Prostate gland (tissue), 2 donors: ENCODE results near the gene SLC26A9. TPM values are rescaled to one million over a fixed set of nuclear protein-coding genes. Genes with fewer than 3 reads are reported as not detected.
"Not testable (repeated sequence)": the region's sequence is repeated elsewhere in the genome, so short reads cannot be mapped to it uniquely, and the experiment has no call there.

Source experiments
- DNase-seq: peaks from one replicate; pipeline ENCODE4 v3.0.0-alpha.2; 2019; ENCODE audit warnings: low spot score
- H3K27ac ChIP-seq, 2 donors: fragments of 200-600 bp; sonication (generic); 2 replicates each; pipeline ENCODE4 v1.5.1; 2017 to 2019
- H3K27me3 ChIP-seq: fragments of 200-600 bp; sonication (generic); replicated peaks from 2 replicates; pipeline ENCODE4 v1.5.1; 2019; ENCODE audit not compliant: insufficient read depth
- H3K36me3 ChIP-seq, 2 donors: fragments of 200-600 bp; sonication (generic); 1 replicate in 1 of 2; 2 replicates in 1 of 2; pipeline versions ENCODE4 v1.5.1 to v1.8.1; 2017 to 2019
- H3K4me1 ChIP-seq: fragments of 200-600 bp; sonication (generic); replicated peaks from 2 replicates; pipeline ENCODE4 v1.5.1; 2019
- H3K4me3 ChIP-seq, 2 donors: fragments of 200-600 bp; sonication (generic); 2 replicates each; pipeline ENCODE4 v1.5.1; 2017 to 2019
- H3K9me3 ChIP-seq: fragments of 200-600 bp; sonication (generic); 2 replicates; pipeline ENCODE4 v1.5.1; 2017
- CTCF ChIP-seq, 4 experiments: fragments of 200-600 bp in 2 of 4; fragments of 450-650 bp in 2 of 4; sonication (generic) in 2 of 4; IDR thresholded peaks; 1 replicate in 3 of 4; 2 replicates in 1 of 4; pipeline ENCODE4 v1.5.1; 2016 to 2019; ENCODE audit warnings: antibody characterized with exemption in 4 of 4, mild to moderate bottlenecking in 2 of 4, moderate library complexity in 2 of 4
- POLR2A ChIP-seq: fragments of 450-650 bp; IDR thresholded peaks from one replicate; pipeline ENCODE4 v1.6.1; 2016; ENCODE audit warnings: antibody characterized with exemption, mild to moderate bottlenecking
- POLR2AphosphoS5 ChIP-seq: sonication (generic); formaldehyde crosslinking; IDR thresholded peaks from one replicate; pipeline ENCODE4 v1.6.1; 2017; ENCODE audit warnings: antibody characterized with exemption
- WGBS: methylation state at CpG from one replicate; pipeline ENCODE4 v1.1.5; 2018; 5-methylcytosine and 5-hydroxymethylcytosine counted together
- intact Hi-C: fragments of 100-400 bp; cut with DNase I; formaldehyde crosslinking; loops from one replicate; pipeline ENCODE4 v1.14.2; 2022
- total RNA-seq, 2 donors: library from RNA; depleted of rRNA; stranded (reverse); fragments of >200 nt; gene quantifications; one replicate each; pipeline ENCODE4 v1.1.0, GENCODE V29; 2016

Gene SLC26A9
- total RNA-seq, 2 donors from 2014 or later: 0.09 TPM; not detected in 1

GRCh38 chr1:205896351-205896750 lies 46.9 kb downstream of the SLC26A9 start:
- no peak for TF ChIP-seq POLR2A
- TF ChIP-seq POLR2AphosphoS5: no peak
- no peak for TF ChIP-seq CTCF (IDR thresholded peaks at IDR 0.05)
- 72% methylated on average over 1 of the region's 1 CpG for WGBS
- no peak for DNase-seq
- no peaks in the 10 kb centered on the region for H3K9me3 ChIP-seq
- no peak overlapping the region for H3K27ac ChIP-seq
- intact Hi-C loops: no loop called here
- H3K4me1 ChIP-seq: no peaks in the 10 kb centered on the region
- H3K27me3 ChIP-seq: no peaks in the 10 kb centered on the region
- no peaks in the 10 kb centered on the region for H3K36me3 ChIP-seq
- H3K4me3 ChIP-seq: no peak overlapping the region

GRCh38 chr1:205894119-205894518 lies 49.1 kb downstream of the SLC26A9 start:
- H3K9me3 ChIP-seq, H3K27ac ChIP-seq, H3K4me1 ChIP-seq, H3K36me3 ChIP-seq, H3K4me3 ChIP-seq, DNase-seq, H3K27me3 ChIP-seq, intact Hi-C loops: not testable (repeated sequence)
- 57% methylated on average over 3 of the region's 3 CpGs for WGBS

GRCh38 chr1:205892175-205892574 lies 51.1 kb downstream of the SLC26A9 start:
- H3K27me3 ChIP-seq, H3K36me3 ChIP-seq, H3K9me3 ChIP-seq, H3K27ac ChIP-seq, H3K4me1 ChIP-seq, H3K4me3 ChIP-seq, DNase-seq, intact Hi-C loops: not testable (repeated sequence)
- 42% methylated on average over 2 of the region's 2 CpGs for WGBS

GRCh38 chr1:205891481-205891880 lies 51.8 kb downstream of the SLC26A9 start:
- H3K27me3 ChIP-seq, H3K36me3 ChIP-seq, intact Hi-C loops, H3K9me3 ChIP-seq, H3K27ac ChIP-seq, H3K4me3 ChIP-seq, DNase-seq, H3K4me1 ChIP-seq: not testable (repeated sequence)
- WGBS: 91% methylated on average over 2 of the region's 2 CpGs

GRCh38 chr1:205890631-205891030 lies 52.6 kb downstream of the SLC26A9 start:
- 85% methylated on average over 3 of the region's 3 CpGs for WGBS
- H3K4me1 ChIP-seq, intact Hi-C loops, H3K36me3 ChIP-seq, H3K27ac ChIP-seq, H3K27me3 ChIP-seq, H3K4me3 ChIP-seq, DNase-seq, H3K9me3 ChIP-seq: not testable (repeated sequence)

- DNase-seq, H3K9me3 ChIP-seq, H3K4me1 ChIP-seq, H3K4me3 ChIP-seq, intact Hi-C loops, H3K27ac ChIP-seq, H3K27me3 ChIP-seq, H3K36me3 ChIP-seq: not testable (repeated sequence)
- WGBS: 90% methylated on average over 3 of the region's 3 CpGs
Observed at GRCh38 chr1:205889706-205890105, 53.5 kb downstream of the SLC26A9 start.

GRCh38 chr1:205889006-205889405 lies 54.2 kb downstream of the SLC26A9 start:
- H3K4me1 ChIP-seq, intact Hi-C loops, H3K4me3 ChIP-seq, H3K36me3 ChIP-seq, H3K27ac ChIP-seq, H3K9me3 ChIP-seq, DNase-seq, H3K27me3 ChIP-seq: not testable (repeated sequence)
- 80% methylated on average over 4 of the region's 4 CpGs for WGBS

- intact Hi-C loops: no loop called here
- no peak for TF ChIP-seq POLR2AphosphoS5
- Histone ChIP-seq H3K4me3 (no peak overlapping the region), H3K27ac (no peak overlapping the region), H3K9me3 (no peaks in the 10 kb centered on the region), H3K27me3 (no peaks in the 10 kb centered on the region), H3K4me1 (no peaks in the 10 kb centered on the region), H3K36me3 (no peaks in the 10 kb centered on the region)
- no peak for DNase-seq
Observed at GRCh38 chr1:205883792-205884191, 59.5 kb downstream of the SLC26A9 start.

GRCh38 chr1:205880923-205881322 lies 62.3 kb downstream of the SLC26A9 start:
- intact Hi-C loops: no loop called here
- TF ChIP-seq CTCF (IDR thresholded peaks at IDR 0.05) (no peak), POLR2AphosphoS5 (no peak), POLR2A (no peak)
- H3K9me3 ChIP-seq: no peaks in the 10 kb centered on the region
- no peak overlapping the region for H3K27ac ChIP-seq
- no peaks in the 10 kb centered on the region for H3K36me3 ChIP-seq
- DNase-seq: no peak
- no peak overlapping the region for H3K4me3 ChIP-seq
- H3K27me3 ChIP-seq: no peaks in the 10 kb centered on the region
- H3K4me1 ChIP-seq: no peaks in the 10 kb centered on the region
